Mammary epithelial cell (primary cell): ENCODE measurements around the gene SNRK.

Experiments used
- EZH2 ChIP-seq: IDR thresholded peaks from 2 replicates; pipeline ENCODE4 v1.6.1; 2012; ENCODE audit warnings: low read length, inconsistent platforms, borderline replicate concordance
- TF ChIP-seq, protein P1 (sequence below), 2 donors: IDR thresholded peaks in 1 of 2; conservative IDR thresholded peaks in 1 of 2; 2 replicates each; pipeline ENCODE4 v1.5.1; 2011 to 2012; ENCODE audit warnings: inconsistent platforms in 2 of 2, low read length in 2 of 2, mild to moderate bottlenecking in 2 of 2, control low read depth in 1 of 2, low read depth in 1 of 2; ENCODE audit not compliant: insufficient read depth in 1 of 2; ENCODE audit errors: extremely low read depth in 1 of 2

- TF ChIP-seq, protein P1, sequence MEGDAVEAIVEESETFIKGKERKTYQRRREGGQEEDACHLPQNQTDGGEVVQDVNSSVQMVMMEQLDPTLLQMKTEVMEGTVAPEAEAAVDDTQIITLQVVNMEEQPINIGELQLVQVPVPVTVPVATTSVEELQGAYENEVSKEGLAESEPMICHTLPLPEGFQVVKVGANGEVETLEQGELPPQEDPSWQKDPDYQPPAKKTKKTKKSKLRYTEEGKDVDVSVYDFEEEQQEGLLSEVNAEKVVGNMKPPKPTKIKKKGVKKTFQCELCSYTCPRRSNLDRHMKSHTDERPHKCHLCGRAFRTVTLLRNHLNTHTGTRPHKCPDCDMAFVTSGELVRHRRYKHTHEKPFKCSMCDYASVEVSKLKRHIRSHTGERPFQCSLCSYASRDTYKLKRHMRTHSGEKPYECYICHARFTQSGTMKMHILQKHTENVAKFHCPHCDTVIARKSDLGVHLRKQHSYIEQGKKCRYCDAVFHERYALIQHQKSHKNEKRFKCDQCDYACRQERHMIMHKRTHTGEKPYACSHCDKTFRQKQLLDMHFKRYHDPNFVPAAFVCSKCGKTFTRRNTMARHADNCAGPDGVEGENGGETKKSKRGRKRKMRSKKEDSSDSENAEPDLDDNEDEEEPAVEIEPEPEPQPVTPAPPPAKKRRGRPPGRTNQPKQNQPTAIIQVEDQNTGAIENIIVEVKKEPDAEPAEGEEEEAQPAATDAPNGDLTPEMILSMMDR (conservative IDR thresholded peaks at IDR 0.05 in 1 of 2, IDR thresholded peaks at IDR 0.05 in 1 of 2; ENCODE audit: extremely low read depth in 1 of 2, insufficient read depth in 1 of 2, low read depth in 1 of 2, low read length in 2 of 2): no peak
- no peak for TF ChIP-seq EZH2
Observed at GRCh38 chr3:43319376-43319775, 33.0 kb downstream of the SNRK start.
